Parathyroid adenoma (tissue), 2 donors: ENCODE data around the gene HDC.

Source experiments
- H2AFZ ChIP-seq: fragments of 300-600 bp; sonication (generic); one replicate; pipeline ENCODE4 v1.7.0; 2017; ENCODE audit warnings: antibody characterized with exemption, mild to moderate bottlenecking
- H3K27ac ChIP-seq: fragments of 300-600 bp; sonication (generic); one replicate; pipeline ENCODE4 v1.7.0; 2017
- H3K27me3 ChIP-seq: fragments of 300-600 bp; sonication (generic); one replicate; pipeline ENCODE4 v1.7.0; 2017; ENCODE audit warnings: low read length; ENCODE audit not compliant: control insufficient read depth, insufficient read depth
- H3K36me3 ChIP-seq: fragments of 300-600 bp; sonication (generic); one replicate; pipeline ENCODE4 v1.7.0; 2017; ENCODE audit warnings: low read length; ENCODE audit not compliant: control insufficient read depth, insufficient read depth
- H3K4me1 ChIP-seq: fragments of 300-600 bp; sonication (generic); one replicate; pipeline ENCODE4 v1.7.0; 2017; ENCODE audit warnings: control low read depth
- H3K4me2 ChIP-seq: fragments of 300-600 bp; sonication (generic); one replicate; pipeline ENCODE4 v1.7.0; 2017; ENCODE audit warnings: low read length
- H3K4me3 ChIP-seq: fragments of 300-600 bp; sonication (generic); one replicate; pipeline ENCODE4 v1.7.0; 2017; ENCODE audit warnings: low read depth, low read length
- H3K79me2 ChIP-seq: fragments of 300-600 bp; sonication (generic); one replicate; pipeline ENCODE4 v1.7.0; 2017; ENCODE audit warnings: control low read depth
- H3K9ac ChIP-seq: fragments of 300-600 bp; sonication (generic); one replicate; pipeline ENCODE4 v1.7.0; 2017; ENCODE audit warnings: mild to moderate bottlenecking
- H3K9me3 ChIP-seq: fragments of 300-600 bp; sonication (generic); one replicate; pipeline ENCODE4 v1.7.0; 2017; ENCODE audit warnings: low read length; ENCODE audit not compliant: control insufficient read depth
- CTCF ChIP-seq: fragments of 300-600 bp; sonication (generic); IDR thresholded peaks from one replicate; pipeline ENCODE4 v1.7.0; 2017; ENCODE audit warnings: antibody characterized with exemption, mild to moderate bottlenecking
- donor health status: primary hyperparathyroidism.

The HDC gene

GRCh38 chr15:50247819-50248655, 17.5 kb downstream of the HDC start:
- Histone ChIP-seq H3K9me3 (no peaks in the 10 kb centered on the region), H3K36me3 (no peaks in the 10 kb centered on the region), H3K27me3 (no peaks in the 10 kb centered on the region), H2AFZ (no peak overlapping the region), H3K4me1 (no peaks in the 10 kb centered on the region), H3K4me3 (no peak overlapping the region), H3K27ac (no peak overlapping the region), H3K9ac (no peak overlapping the region), H3K79me2 (no peaks in the 10 kb centered on the region), H3K4me2 (no peak overlapping the region)
- no peak for TF ChIP-seq CTCF

- no peak for TF ChIP-seq CTCF
- H3K27ac ChIP-seq, result no peak overlapping the region
These were observed 18.9 kb downstream of the HDC start for GRCh38 chr15:50246631-50247030.

GRCh38 chr15:50244959-50245624, 20.4 kb downstream of the HDC start:
- Histone ChIP-seq H3K36me3 (no peaks in the 10 kb centered on the region), H3K79me2 (no peaks in the 10 kb centered on the region), H3K9me3 (no peaks in the 10 kb centered on the region), H3K4me2 (no peak overlapping the region), H3K4me1 (no peaks in the 10 kb centered on the region), H2AFZ (no peak overlapping the region), H3K4me3 (no peak overlapping the region), H3K9ac (no peak overlapping the region), H3K27ac (no peak overlapping the region), H3K27me3 (no peaks in the 10 kb centered on the region)
- TF ChIP-seq CTCF, result no peak

More at GRCh38 chr15:50246631-50247030, 18.9 kb downstream of the HDC start:
- H3K36me3 ChIP-seq, result no peaks in the 10 kb centered on the region
- no peak overlapping the region for H3K9ac ChIP-seq
- H2AFZ ChIP-seq, result no peak overlapping the region
- no peaks in the 10 kb centered on the region for H3K79me2 ChIP-seq
- no peaks in the 10 kb centered on the region for H3K4me1 ChIP-seq
- no peak overlapping the region for H3K4me3 ChIP-seq
- no peaks in the 10 kb centered on the region for H3K9me3 ChIP-seq
- no peaks in the 10 kb centered on the region for H3K27me3 ChIP-seq
- no peak overlapping the region for H3K4me2 ChIP-seq

GRCh38 chr15:50244153-50244552, 21.4 kb downstream of the HDC start:
- Histone ChIP-seq H2AFZ (no peak overlapping the region), H3K9ac (no peak overlapping the region), H3K9me3 (no peaks in the 10 kb centered on the region), H3K4me1 (no peaks in the 10 kb centered on the region), H3K27ac (no peak overlapping the region), H3K4me2 (no peak overlapping the region), H3K79me2 (no peaks in the 10 kb centered on the region), H3K27me3 (no peaks in the 10 kb centered on the region), H3K4me3 (no peak overlapping the region), H3K36me3 (no peaks in the 10 kb centered on the region)
- no peak for TF ChIP-seq CTCF
